Fibroblast of lung (primary cell): ENCODE results near the gene N4BP2L2. TPM values are rescaled to one million over a fixed set of nuclear protein-coding genes. Genes with fewer than 3 reads are reported as not detected.

ENCODE experiments used
- DNase-seq, 2 donors: peaks; one replicate each; pipeline versions ENCODE4 v3.0.0 to v3.0.0-alpha.2; 2010; ENCODE audit warnings: low read depth in 2 of 2
- H2AFZ ChIP-seq: 2 replicates; pipeline ENCODE4 v1.5.1; 2012; ENCODE audit warnings: low read length, control low read depth, inconsistent platforms
- H3K27ac ChIP-seq: 2 replicates; pipeline ENCODE4 v1.5.1; 2011; ENCODE audit warnings: low read length, control low read depth; ENCODE audit not compliant: insufficient read depth
- H3K27me3 ChIP-seq: 2 replicates; pipeline ENCODE4 v1.5.1; 2011; ENCODE audit warnings: mild to moderate bottlenecking, low read length; ENCODE audit not compliant: control insufficient read depth, insufficient read depth
- H3K36me3 ChIP-seq: 2 replicates; pipeline ENCODE4 v1.5.1; 2011; ENCODE audit warnings: low read length; ENCODE audit not compliant: control insufficient read depth, insufficient read depth
- H3K4me1 ChIP-seq: 2 replicates; pipeline ENCODE4 v1.5.1; 2011; ENCODE audit warnings: low read length; ENCODE audit not compliant: control insufficient read depth, insufficient read depth; ENCODE audit errors: extremely low read depth
- H3K4me2 ChIP-seq: 2 replicates; pipeline ENCODE4 v1.5.1; 2011; ENCODE audit warnings: low read length, control low read depth; ENCODE audit not compliant: insufficient read depth; ENCODE audit errors: extremely low read depth
- H3K4me3 ChIP-seq, 4 experiments: fragments of 200-600 bp in 1 of 4; sonication (generic) in 1 of 4; replicated peaks in 1 of 4; 2 replicates each; pipeline ENCODE4 v1.5.1; 2011 to 2016; ENCODE audit warnings: low read length in 4 of 4, low read depth in 3 of 4, mild to moderate bottlenecking in 3 of 4, control low read depth in 2 of 4, inconsistent platforms in 1 of 4, mixed read lengths in 1 of 4; ENCODE audit not compliant: insufficient read depth in 1 of 4; ENCODE audit errors: control extremely low read depth in 1 of 4
- H3K79me2 ChIP-seq: 2 replicates; pipeline ENCODE4 v1.5.1; 2012; ENCODE audit warnings: mild to moderate bottlenecking, low read length, inconsistent platforms; ENCODE audit not compliant: control insufficient read depth, insufficient read depth
- H3K9ac ChIP-seq: 2 replicates; pipeline ENCODE4 v1.5.1; 2011; ENCODE audit warnings: mild to moderate bottlenecking, low read length, control low read depth; ENCODE audit not compliant: insufficient read depth
- H3K9me3 ChIP-seq: 2 replicates; pipeline ENCODE4 v1.5.1; 2012; ENCODE audit warnings: low read depth, low read length; ENCODE audit not compliant: control insufficient read depth, insufficient read depth
- H4K20me1 ChIP-seq: 2 replicates; pipeline ENCODE4 v1.5.1; 2011; ENCODE audit warnings: low read length; ENCODE audit not compliant: control insufficient read depth, insufficient read depth; ENCODE audit errors: extremely low read depth
- CTCF ChIP-seq, 2 donors: IDR thresholded peaks in 1 of 2; conservative IDR thresholded peaks in 1 of 2; 1 replicate in 1 of 2; 2 replicates in 1 of 2; pipeline ENCODE4 v1.5.1; 2011 to 2012; ENCODE audit warnings: low read length in 2 of 2, control low read depth in 1 of 2, inconsistent platforms in 1 of 2, low read depth in 1 of 2, mild to moderate bottlenecking in 1 of 2
- EZH2 ChIP-seq: IDR thresholded peaks from 2 replicates; pipeline ENCODE4 v1.5.1; 2012; ENCODE audit warnings: low read length, control low read depth, mild to moderate bottlenecking; ENCODE audit errors: missing control alignments
- polyA plus RNA-seq, 2 donors: library from polyadenylated mRNA; depleted of rRNA in 1 of 2; stranded (reverse) in 1 of 2; unstranded in 1 of 2; fragments of >200 nt; gene quantifications; 2 replicates each; pipeline ENCODE4 v1.2.1, GENCODE V29; 2011 to 2012; ENCODE audit warnings: missing spikeins in 1 of 2
- total RNA-seq: library from RNA; depleted of rRNA; stranded (reverse); fragments of >200 nt; gene quantifications from 2 replicates; pipeline ENCODE4 v1.2.1, GENCODE V29; 2014

Gene N4BP2L2
- total and polyA plus RNA-seq, 2 donors (not counting 1 experiment from before 2014, with no cell fraction given) = 62.4 to 139 TPM

- no peaks in the 10 kb centered on the region for H3K27me3 ChIP-seq
- no peaks in the 10 kb centered on the region for H3K9me3 ChIP-seq
- no peak for TF ChIP-seq EZH2
- TF ChIP-seq CTCF (conservative IDR thresholded peaks at IDR 0.05 in 1 of 2, IDR thresholded peaks at IDR 0.05 in 1 of 2; ENCODE audit: low read depth in 1 of 2, low read length in 2 of 2) = no peak
- H3K4me2 ChIP-seq = no peak overlapping the region
- no peak overlapping the region for H3K9ac ChIP-seq
- no peaks in the 10 kb centered on the region for H3K36me3 ChIP-seq
- H3K27ac ChIP-seq = no peak overlapping the region
- H2AFZ ChIP-seq = no peak overlapping the region
- no peak overlapping the region for H3K4me3 ChIP-seq
- H3K79me2 ChIP-seq = no peaks in the 10 kb centered on the region
- no peaks in the 10 kb centered on the region for H3K4me1 ChIP-seq
- DNase-seq = no peak
- H4K20me1 ChIP-seq = no peaks in the 10 kb centered on the region
Observed at GRCh38 chr13:32448972-32449371, 89.6 kb downstream of the N4BP2L2 start.

- Histone ChIP-seq H3K27me3 (no peaks in the 10 kb centered on the region), H3K9me3 (no peaks in the 10 kb centered on the region), H3K36me3 (no peaks in the 10 kb centered on the region), H3K27ac (no peak overlapping the region), H2AFZ (no peak overlapping the region), H3K4me2 (no peak overlapping the region), H3K79me2 (no peaks in the 10 kb centered on the region), H4K20me1 (no peaks in the 10 kb centered on the region), H3K4me3 (no peak overlapping the region), H3K4me1 (no peaks in the 10 kb centered on the region), H3K9ac (no peak overlapping the region)
- no peak for DNase-seq
- TF ChIP-seq EZH2 (no peak), CTCF (conservative IDR thresholded peaks at IDR 0.05 in 1 of 2, IDR thresholded peaks at IDR 0.05 in 1 of 2; ENCODE audit: low read depth in 1 of 2, low read length in 2 of 2) (no peak)
Observed at GRCh38 chr13:32447894-32448623, 90.5 kb downstream of the N4BP2L2 start.

- H2AFZ ChIP-seq = no peak overlapping the region
- no peaks in the 10 kb centered on the region for H3K36me3 ChIP-seq
- TF ChIP-seq CTCF (conservative IDR thresholded peaks at IDR 0.05 in 1 of 2, IDR thresholded peaks at IDR 0.05 in 1 of 2; ENCODE audit: low read depth in 1 of 2, low read length in 2 of 2) = no peak
- TF ChIP-seq EZH2 = no peak
- no peak overlapping the region for H3K27ac ChIP-seq
- no peak overlapping the region for H3K4me3 ChIP-seq
- no peaks in the 10 kb centered on the region for H3K4me1 ChIP-seq
- H4K20me1 ChIP-seq = no peaks in the 10 kb centered on the region
- no peak overlapping the region for H3K4me2 ChIP-seq
- no peaks in the 10 kb centered on the region for H3K79me2 ChIP-seq
- H3K9me3 ChIP-seq = no peaks in the 10 kb centered on the region
- DNase-seq = no peak
- H3K9ac ChIP-seq = no peak overlapping the region
- H3K27me3 ChIP-seq = no peaks in the 10 kb centered on the region
Observed at GRCh38 chr13:32446773-32447465, 91.7 kb downstream of the N4BP2L2 start.
